HUES48 (cell line): ENCODE data around the gene GRIP2.

Source experiments
- H3K27ac ChIP-seq: one replicate; pipeline ENCODE4 v1.7.0; 2013; ENCODE audit warnings: low read depth, low read length, inconsistent platforms
- H3K27me3 ChIP-seq: 2 replicates; pipeline ENCODE4 v1.6.1; 2013; ENCODE audit warnings: mild to moderate bottlenecking, low read length; ENCODE audit not compliant: control insufficient read depth, insufficient read depth
- H3K36me3 ChIP-seq: 2 replicates; pipeline ENCODE4 v1.6.1; 2013; ENCODE audit warnings: low read length; ENCODE audit not compliant: control insufficient read depth, insufficient read depth
- H3K4me1 ChIP-seq: 2 replicates; pipeline ENCODE4 v1.6.1; 2013; ENCODE audit warnings: mild to moderate bottlenecking, low read length; ENCODE audit not compliant: control insufficient read depth, insufficient read depth
- H3K4me3 ChIP-seq: 2 replicates; pipeline ENCODE4 v1.5.1; 2013; ENCODE audit warnings: mild to moderate bottlenecking, low read depth, low read length
- H3K9ac ChIP-seq: 2 replicates; pipeline ENCODE4 v1.6.1; 2013; ENCODE audit warnings: mild to moderate bottlenecking, low read depth, low read length, moderate library complexity
- H3K9me3 ChIP-seq: 2 replicates; pipeline ENCODE4 v1.6.1; 2013; ENCODE audit warnings: low read length; ENCODE audit not compliant: control insufficient read depth, insufficient read depth

Gene GRIP2

DNA sequence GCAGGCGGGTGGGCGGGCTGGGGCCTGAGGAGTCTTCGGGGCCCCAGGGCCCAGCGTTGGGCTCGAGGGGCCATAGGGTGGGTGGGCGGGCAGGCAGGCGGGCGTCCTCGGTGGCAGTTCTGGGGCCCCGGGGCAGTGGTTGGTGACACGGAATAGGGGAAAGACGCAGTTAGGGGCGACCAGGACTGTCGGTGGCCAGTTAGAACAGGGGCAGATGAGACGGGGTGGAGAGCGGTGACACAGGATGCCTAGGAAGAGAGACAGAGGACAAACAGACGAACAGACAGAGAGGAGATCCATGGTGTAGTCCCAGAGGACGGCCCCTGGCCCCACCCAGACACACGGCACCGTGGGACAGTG is 36.5 kb downstream of the GRIP2 start:
- Histone ChIP-seq H3K4me3 (no peak overlapping the region), H3K4me1 (no peaks in the 10 kb centered on the region), H3K9ac (no peak overlapping the region), H3K27ac (no peak overlapping the region), H3K9me3 (peaks cover 8% of the 10 kb centered on the region; the same call in 1 of the 2 replicates), H3K27me3 (no peaks in the 10 kb centered on the region; the same call in 1 of the 2 replicates), H3K36me3 (no peaks in the 10 kb centered on the region)

DNA sequence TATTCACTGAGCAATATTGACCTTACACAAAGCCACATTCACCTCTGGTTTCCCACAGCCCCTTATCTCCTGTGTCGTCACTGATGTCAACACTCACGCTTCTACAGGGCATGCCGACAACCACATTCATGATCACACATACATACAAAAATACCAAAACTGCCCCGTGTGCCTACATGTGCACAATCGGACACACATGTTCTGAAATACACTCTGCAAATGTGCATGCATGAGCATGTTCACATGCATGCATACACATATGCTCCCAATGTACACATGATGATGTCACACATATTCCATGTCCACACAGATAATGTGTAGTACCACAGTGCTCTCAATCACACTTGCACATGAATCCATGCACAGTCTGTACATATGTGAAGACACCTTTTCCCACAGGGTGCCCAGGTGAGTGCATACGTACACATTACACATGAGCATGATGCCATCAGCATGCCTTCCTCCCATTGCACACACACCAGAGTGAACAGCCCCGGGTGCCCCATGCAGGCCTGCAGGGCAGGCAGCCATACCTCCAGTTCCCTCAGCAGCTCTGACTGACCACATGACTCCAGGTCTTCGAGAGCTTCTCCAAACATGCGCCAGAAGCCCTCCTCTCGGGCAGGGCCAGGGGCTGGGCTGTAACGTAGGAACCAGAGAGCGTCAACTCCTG is 37.0 kb downstream of the GRIP2 start:
- H3K27me3 ChIP-seq: no peaks in the 10 kb centered on the region; the same call in 1 of the 2 replicates
- no peaks in the 10 kb centered on the region for H3K36me3 ChIP-seq
- no peaks in the 10 kb centered on the region for H3K4me1 ChIP-seq
- no peak overlapping the region for H3K9ac ChIP-seq
- no peak overlapping the region for H3K4me3 ChIP-seq
- H3K27ac ChIP-seq: no peak overlapping the region
- peaks cover 8% of the 10 kb centered on the region; the same call in 1 of the 2 replicates for H3K9me3 ChIP-seq

DNA sequence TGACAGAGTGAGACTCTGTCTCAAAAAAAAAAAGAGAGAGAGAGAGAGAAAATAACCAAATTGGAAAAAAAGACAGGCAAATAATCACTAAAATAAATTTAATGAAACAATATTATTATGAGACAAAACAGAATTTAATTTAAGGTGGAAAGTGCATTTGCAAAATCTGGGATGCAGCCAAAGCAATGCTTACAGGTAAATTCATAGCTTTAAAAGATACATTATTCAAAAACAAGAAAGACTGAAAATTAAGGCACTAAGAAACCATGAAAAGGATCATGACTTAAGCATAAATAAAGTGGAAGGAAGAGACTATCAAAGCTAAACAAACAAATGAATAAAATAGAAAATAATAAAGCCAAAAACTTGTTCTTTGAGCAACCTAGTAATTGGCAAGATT is 37.7 kb downstream of the GRIP2 start:
- Histone ChIP-seq H3K27me3 (no peaks in the 10 kb centered on the region; the same call in 1 of the 2 replicates), H3K4me3 (no peak overlapping the region), H3K9me3 (peaks cover 8% of the 10 kb centered on the region; the same call in 1 of the 2 replicates), H3K27ac (no peak overlapping the region), H3K9ac (no peak overlapping the region), H3K36me3 (no peaks in the 10 kb centered on the region), H3K4me1 (no peaks in the 10 kb centered on the region)

DNA sequence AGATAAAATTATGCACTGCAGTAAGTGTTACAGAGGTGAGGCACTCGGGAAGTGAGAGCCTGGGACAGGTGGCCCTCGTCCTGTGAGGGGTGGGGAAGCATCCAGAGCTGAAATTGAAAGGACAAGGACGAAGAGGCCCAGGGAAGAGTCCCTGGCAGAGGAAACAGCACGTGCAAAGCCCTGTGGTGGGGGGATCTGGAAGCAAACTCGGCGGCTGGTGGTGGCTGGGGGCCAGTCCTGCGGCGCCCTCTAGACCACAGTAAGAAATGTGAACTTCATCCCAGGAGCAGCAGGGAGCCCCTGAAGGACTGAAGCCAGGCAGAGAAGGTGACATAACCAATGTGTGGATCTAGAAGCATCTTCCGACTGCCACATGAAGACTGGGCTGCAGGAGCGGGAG is 42.8 kb downstream of the GRIP2 start:
- H3K27me3 ChIP-seq: no peaks in the 10 kb centered on the region; the same call in 1 of the 2 replicates
- H3K9me3 ChIP-seq: 0 out of 2 replicates have a peak, but pooled peaks cover under 1% of the 10 kb centered on the region
- no peaks in the 10 kb centered on the region for H3K4me1 ChIP-seq
- no peak overlapping the region for H3K9ac ChIP-seq
- H3K4me3 ChIP-seq: no peak overlapping the region
- H3K36me3 ChIP-seq: no peaks in the 10 kb centered on the region
- no peak overlapping the region for H3K27ac ChIP-seq

DNA sequence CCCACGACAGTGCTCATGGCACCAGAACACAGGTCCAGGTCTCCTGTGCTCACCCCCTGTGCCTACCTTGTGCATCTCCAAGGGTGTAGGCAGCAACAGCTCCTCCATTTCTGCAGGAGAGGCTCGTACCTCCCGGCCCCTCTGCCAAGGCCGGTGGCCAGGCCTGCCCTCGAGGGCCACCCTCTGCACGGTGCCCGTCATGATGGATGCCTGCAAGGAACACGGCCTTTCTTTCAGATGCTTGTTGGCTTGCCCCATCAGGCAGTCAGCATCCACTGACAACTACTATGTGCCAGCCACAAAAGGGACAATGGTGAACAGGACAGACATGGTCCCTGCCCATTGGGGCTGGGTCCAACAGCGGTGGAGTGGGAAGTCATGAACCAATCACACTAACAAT is 43.8 kb downstream of the GRIP2 start:
- H3K9ac ChIP-seq: no peak overlapping the region
- no peaks in the 10 kb centered on the region for H3K9me3 ChIP-seq
- no peak overlapping the region for H3K4me3 ChIP-seq
- no peaks in the 10 kb centered on the region for H3K36me3 ChIP-seq
- no peaks in the 10 kb centered on the region for H3K4me1 ChIP-seq
- no peak overlapping the region for H3K27ac ChIP-seq
- H3K27me3 ChIP-seq: no peaks in the 10 kb centered on the region; the same call in 1 of the 2 replicates

DNA sequence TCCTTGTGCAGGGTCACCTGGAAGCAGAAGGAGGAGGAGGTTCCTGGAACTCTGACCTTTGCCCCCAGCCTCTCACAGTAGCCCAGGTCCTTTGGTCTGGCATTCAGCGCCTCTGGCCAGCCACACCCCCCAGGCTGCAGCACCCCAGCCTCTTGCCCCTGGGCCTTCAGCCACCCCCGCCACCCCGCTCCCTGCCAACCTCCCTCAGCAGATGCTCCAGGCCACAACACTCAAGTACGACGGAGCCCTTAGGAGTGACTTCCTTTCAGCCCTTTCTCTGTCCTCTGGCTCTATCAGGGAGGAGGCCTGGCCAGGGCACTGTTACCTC is 45.2 kb downstream of the GRIP2 start:
- H3K9ac ChIP-seq: no peak overlapping the region
- no peaks in the 10 kb centered on the region for H3K36me3 ChIP-seq
- H3K27me3 ChIP-seq: no peaks in the 10 kb centered on the region; the same call in 1 of the 2 replicates
- no peaks in the 10 kb centered on the region for H3K4me1 ChIP-seq
- H3K4me3 ChIP-seq: no peak overlapping the region
- H3K27ac ChIP-seq: no peak overlapping the region
- no peaks in the 10 kb centered on the region for H3K9me3 ChIP-seq

DNA sequence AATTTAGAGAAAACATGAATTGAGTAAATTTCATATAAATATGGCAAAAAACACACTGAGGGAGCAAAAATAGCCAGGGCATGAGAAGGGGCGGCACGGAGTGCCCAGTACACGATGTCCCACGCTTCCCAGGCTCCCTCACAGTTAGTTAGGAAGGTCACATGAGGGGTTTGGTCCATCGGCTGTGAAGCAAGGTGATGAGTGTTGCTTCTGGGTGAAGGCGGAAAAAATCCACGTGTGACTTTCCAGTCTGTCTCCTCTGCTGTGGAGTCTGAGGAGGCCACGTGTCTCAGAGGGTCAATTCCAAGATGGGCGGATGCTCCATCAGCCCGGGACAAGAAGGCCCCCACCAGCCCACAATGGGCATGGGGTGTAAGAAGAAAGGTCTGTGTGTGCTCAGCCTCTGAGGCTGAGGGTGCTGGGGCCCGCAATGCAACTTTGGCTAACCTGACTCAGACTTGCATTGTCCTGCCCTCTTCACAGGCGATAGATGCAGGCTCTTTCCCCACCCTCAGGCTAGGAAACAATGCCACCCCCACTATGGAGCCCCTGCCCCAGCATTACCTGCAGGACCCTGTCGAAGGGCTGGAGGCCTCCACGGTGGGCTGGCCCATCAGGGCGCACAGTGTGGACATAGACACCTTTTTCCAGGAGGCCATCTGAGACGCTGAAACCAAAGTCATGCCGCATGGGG is 45.7 kb downstream of the GRIP2 start:
- Histone ChIP-seq H3K27ac (no peak overlapping the region), H3K4me1 (no peaks in the 10 kb centered on the region), H3K9ac (no peak overlapping the region), H3K27me3 (no peaks in the 10 kb centered on the region; the same call in 1 of the 2 replicates), H3K9me3 (no peaks in the 10 kb centered on the region), H3K4me3 (no peak overlapping the region), H3K36me3 (peaks cover 3% of the 10 kb centered on the region)

DNA sequence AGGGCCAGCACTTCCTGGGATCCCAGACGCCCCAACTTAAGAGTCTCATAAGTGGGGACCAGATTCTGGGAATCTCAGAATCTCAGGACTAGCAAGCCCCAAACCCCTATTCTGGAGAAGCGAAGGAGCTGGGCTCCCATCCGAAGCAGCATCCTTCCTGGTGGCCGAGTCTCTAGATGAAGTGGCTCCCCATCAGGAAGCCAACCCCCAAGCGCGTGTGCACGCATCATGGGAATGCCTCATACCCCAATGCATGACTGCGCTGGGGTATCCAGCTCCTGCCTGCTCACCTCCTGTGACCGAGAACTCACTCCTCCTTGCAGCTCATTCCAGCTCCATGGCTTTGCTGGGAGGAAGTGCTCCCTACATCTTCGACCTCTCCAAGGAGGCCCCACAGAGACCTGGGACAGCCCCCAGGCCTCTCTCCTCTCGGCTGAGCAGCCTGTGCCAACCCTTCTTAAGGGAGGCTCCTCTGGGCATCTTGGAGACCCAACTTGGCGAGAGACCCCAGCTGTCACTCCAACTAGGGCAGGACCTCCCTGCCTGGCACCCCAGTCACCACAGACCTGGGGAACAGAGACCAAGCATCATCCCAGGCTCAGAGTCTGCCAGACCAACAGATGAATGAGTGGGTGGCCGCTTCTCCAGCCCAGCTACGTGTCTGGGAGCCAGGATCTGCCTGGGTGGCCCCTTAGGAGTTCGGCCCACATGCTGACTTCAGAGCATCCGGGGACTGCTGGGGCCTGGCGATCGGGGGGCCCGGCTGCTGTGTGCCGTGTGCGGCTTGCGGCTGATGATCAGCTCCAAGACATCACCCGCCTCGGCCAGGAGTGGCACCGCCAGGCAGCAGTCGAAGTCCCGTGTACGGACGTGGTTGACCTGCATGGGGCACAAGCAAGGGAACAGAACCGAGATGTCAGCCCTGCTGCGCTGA is 46.9 kb downstream of the GRIP2 start:
- H3K9me3 ChIP-seq: no peaks in the 10 kb centered on the region

DNA sequence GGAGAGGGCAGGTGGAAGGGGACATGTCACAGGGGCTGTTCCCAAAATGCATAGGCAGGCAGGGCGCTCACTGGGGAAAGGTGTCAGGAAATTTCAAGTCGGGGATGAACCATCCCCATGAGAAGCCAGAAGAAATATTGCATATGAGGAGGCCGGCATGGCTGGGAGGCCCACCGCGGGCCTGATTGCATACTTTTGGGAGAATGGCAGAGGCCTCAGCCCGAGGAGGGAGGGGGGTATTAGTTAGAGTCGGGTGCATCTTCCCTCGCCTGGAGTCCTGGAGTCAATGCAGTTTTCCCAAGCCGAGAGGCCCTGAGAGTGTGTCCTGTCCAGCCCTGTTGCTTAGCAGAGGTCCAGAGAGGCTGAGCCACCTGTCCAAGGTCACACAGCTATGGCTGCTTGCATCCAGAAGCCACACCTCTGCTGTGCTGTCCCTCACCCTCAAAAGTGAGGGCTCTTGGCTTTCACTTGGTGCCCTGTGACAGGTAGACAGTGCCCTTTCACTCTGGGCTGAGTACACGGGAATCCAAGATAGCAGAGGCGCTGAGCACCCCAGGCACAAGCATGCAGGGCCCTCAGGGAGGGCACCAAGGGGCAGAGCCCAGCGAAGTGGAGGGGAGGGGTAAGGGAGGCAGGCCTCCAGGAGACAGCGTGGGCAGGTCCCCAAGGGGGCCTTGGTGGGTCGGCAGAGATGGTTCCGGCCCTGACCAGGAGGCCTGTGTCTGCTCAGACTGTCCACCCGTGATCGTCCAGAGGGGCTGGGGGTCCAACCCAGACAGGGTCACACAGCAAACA is 48.5 kb downstream of the GRIP2 start:
- Histone ChIP-seq H3K27me3 (no peaks in the 10 kb centered on the region), H3K36me3 (peaks cover 25% of the 10 kb centered on the region), H3K9ac (no peak overlapping the region), H3K9me3 (no peaks in the 10 kb centered on the region), H3K4me3 (no peak overlapping the region), H3K27ac (no peak overlapping the region), H3K4me1 (no peaks in the 10 kb centered on the region)

More for the DNA sequence above, 46.9 kb downstream of the GRIP2 start:
- H3K4me3 ChIP-seq: no peak overlapping the region
- no peaks in the 10 kb centered on the region for H3K4me1 ChIP-seq
- no peak overlapping the region for H3K27ac ChIP-seq
- no peaks in the 10 kb centered on the region for H3K27me3 ChIP-seq
- no peak overlapping the region for H3K9ac ChIP-seq
- peaks cover 12% of the 10 kb centered on the region for H3K36me3 ChIP-seq

DNA sequence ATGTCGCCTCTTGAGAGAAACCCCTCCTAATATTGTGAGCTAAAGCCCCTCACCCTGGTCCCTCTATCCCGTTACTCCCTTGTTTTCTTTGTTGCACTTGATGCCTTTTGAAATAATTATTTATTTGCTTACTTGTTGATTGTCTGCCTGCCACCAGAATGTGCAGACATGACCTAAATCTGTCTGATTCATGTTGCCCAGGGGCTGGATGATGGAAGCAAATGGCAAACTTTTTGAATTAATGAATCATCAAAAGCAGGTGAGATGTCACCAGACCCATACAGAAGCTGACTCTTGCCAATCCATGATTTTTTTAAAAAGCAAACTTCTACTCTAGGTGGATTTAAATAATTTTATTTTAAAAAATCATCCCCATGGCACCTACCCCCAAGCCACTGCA is 49.3 kb downstream of the GRIP2 start:
- Histone ChIP-seq H3K9ac (no peak overlapping the region), H3K4me3 (no peak overlapping the region), H3K9me3 (no peaks in the 10 kb centered on the region), H3K27ac (no peak overlapping the region), H3K27me3 (no peaks in the 10 kb centered on the region), H3K4me1 (no peaks in the 10 kb centered on the region), H3K36me3 (peaks cover 32% of the 10 kb centered on the region)
